K562 treated with DMSO at 1 percent for 48 hours (cell line): ENCODE results near the gene IQCC. TPM values are rescaled to one million over a fixed set of nuclear protein-coding genes. Genes with fewer than 3 reads are reported as not detected.

Experiments used
- total RNA-seq: library from RNA; unstranded; fragments of 300-600 nt; gene quantifications from 2 replicates; pipeline ENCODE4 v1.2.3, GENCODE V29; 2022; ENCODE audit warnings: low replicate concordance; ENCODE audit errors: extremely low read depth

IQCC gene
- not detected in 2 replicates for total RNA-seq

GRCh38 chr1:32205401-32206370 is at the start of gene IQCC:
Gene IQCC, plus strand, starts transcription at chr1:32205671. Its CDS starts 11 bp downstream, at chr1:32205682.

DNA sequence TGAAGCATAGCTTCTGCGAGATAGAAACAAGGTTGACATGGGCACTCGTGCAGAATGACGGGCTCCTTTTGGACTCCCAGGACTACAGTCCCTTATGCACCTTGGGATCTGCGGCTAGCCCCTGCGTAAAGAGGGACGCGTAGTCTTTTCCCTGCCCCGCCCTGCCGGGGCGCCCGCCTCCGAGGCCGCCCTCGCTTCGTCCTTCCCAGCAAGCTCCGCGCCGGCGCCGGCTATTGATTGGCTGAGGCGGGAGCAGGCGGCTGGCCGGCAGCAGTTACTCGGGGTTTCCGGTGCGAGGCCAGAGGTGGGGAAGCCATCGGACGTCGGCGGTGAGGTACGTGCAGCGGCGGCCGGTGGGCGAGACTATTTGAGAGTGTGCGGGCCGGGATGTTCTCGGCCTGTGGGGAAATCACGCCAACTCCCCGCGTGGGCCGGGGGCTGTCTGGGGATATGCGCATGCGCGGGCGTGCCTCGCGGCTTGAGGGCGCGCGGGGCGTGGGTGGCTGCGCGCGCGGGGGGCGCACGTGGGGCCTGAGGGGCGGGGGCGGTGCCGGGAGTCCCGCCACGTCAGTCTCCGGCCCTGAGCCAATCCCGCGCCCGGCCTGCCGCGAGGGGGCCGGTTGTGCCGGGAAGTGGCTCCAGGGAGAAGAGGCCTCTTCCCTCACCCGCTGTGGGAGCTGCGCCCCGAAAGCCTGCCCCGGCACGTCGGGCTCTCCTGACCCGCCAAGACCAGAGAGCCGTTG is 25.9 kb upstream of the IQCC start, which contains the start of gene TXLNA:
Gene TXLNA (plus strand): TSS at position 233 of the 743 bp plus-strand sequence. CDS start 671 bp downstream, outside the sequence.

GRCh38 chr1:32200226-32201010 is 5.1 kb upstream of the IQCC start, which contains the start of gene CCDC28B:
Gene CCDC28B, plus strand, starts transcription at chr1:32200595. Its CDS starts 1,341 bp downstream, at chr1:32201936.

DNA sequence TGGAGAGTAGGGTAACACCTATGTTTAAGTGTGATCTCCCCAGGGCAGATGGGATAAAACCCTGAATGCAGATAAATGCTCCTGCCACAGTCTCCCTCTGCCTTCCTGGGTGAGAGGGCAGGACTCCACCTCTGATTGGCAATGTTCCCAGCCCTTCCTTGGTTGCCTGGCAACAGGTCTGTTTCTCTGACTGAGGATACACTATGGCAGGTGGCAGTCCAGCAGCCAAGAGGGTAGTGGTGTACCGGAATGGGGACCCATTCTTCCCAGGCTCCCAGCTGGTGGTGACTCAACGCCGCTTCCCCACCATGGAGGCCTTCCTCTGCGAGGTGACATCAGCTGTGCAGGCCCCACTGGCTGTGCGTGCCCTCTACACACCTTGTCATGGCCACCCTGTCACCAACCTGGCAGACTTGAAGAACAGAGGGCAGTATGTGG is 3.4 kb downstream of the IQCC start, which contains the start of gene DCDC2B:
Gene DCDC2B (plus strand): TSS at position 199 of the 438 bp plus-strand sequence. CDS start 5 bp downstream, at position 204.

DNA sequence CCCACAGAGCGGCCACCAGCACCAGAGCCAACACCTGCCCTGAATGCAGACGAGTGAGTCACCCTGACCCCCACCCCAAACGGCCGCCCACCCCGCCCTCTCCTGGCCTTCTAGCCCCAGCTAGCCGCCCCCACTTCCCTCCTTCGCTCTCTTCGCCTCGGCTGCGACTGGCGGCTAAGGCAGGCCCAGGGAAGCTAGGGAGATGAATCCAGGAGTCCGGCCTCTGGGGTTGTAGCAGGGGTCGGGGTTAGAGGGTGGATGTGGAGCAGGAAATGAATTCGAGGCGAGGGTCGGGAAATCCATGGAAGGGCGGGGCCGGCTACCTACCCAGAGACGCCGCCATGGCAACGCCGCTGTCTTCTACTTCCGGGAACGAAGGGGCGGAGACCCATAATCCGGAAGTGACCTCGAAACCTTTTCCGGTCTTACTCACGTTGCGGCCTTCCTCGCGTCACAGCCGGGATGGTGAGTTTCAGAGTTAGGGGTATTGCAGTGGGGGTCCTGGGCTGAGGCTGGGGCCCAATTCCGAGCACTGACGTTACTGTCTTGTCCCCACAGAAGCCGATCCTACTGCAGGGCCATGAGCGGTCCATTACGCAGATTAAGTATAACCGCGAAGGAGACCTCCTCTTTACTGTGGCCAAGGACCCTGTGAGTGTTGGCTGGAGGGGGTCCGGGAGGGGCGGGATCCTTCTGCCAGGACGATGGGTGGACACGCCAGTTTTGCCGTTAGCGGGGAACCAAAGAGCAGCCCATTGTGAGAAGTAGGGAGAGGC is 16.7 kb downstream of the IQCC start, which contains the start of the genes EIF3I and TMEM234:
Gene EIF3I (plus strand): TSS at position 428 of the 776 bp plus-strand sequence. CDS start 35 bp downstream, at position 463.
Gene TMEM234 (minus strand): TSS at position 374 of the 776 bp plus-strand sequence. CDS start 31 bp downstream, at position 343.

DNA sequence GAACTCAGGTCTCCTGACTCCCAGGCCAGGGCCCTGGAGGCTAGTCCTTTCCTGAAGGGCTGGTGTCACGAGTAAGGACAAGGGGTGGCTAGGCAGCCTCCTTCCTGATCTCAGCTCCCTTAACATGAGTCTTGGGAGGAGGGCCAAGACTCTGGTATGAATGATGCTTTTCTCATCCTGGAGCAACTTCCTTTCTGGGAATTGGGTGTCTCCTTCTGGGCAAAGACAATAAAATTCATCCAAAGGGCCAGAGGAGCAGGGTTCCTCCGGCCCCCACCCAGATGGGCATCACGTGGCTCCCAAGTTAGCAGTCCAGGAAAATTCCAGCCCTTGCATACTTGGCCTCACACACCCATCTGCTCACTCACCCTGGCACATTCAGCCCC is 41.4 kb downstream of the IQCC start, which contains the start of gene FAM167B:
Gene FAM167B (plus strand): TSS at position 335 of the 386 bp plus-strand sequence. CDS start 200 bp downstream, outside the sequence.

DNA sequence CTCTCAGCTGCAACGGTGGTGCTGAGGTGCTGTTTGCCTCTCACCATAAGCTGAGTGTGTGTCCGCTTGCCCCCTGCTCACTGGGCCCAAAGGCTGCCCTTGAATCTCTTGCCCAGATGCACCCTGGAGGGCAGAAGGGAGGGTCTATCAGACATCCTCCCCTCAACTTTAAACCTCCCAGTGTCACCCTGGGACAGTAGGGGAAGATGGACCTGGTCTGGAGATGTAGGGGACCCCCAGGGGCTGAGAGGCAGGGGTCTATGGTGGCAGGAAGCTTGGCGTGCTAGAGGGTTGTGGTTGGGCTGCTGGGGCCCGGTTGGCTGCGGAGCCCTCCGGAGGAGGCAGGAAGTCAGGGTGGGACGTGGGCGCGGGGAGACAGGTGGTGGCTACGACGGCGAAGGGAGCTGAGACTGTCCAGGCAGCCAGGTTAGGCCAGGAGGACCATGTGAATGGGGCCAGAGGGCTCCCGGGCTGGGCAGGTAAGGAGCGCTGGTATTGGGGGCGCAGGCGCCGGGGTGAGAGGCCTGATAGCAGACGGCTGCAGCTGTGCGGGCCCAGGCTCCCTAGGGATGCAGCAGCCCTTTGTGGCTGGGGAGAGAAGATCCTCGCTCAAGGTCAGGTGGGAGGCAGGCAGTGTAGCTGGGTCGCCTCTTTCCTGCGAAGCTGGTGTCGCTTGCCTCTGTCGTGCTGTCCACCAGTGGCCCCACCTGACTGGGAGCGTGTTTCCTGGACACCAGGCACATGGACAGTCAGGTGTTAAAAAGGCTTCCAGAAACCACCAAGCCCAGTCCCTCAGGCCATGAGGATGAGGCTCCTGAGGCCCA is 45.6 kb downstream of the IQCC start, which contains the start of gene LCK:
Gene LCK (plus strand): TSS at position 373 of the 824 bp plus-strand sequence. CDS start 23,065 bp downstream, outside the sequence.

Other genes starting within 250 kb of the IQCC start
- not detected in 2 replicates for gene KHDRBS1, start 191.8 kb upstream of the IQCC start, total RNA-seq
- not detected in 2 replicates for gene TMEM39B, start 132.7 kb upstream of the IQCC start, total RNA-seq
- gene KPNA6, start 97.6 kb upstream of the IQCC start, total RNA-seq, result not detected in 2 replicates
- gene TXLNA, start 26.0 kb upstream of the IQCC start, total RNA-seq, result not detected in 2 replicates
- gene CCDC28B, start 5.1 kb upstream of the IQCC start, total RNA-seq, result not detected in 2 replicates
- not detected in 2 replicates for gene DCDC2B, start 3.4 kb downstream of the IQCC start, total RNA-seq
- not detected in 2 replicates for gene TMEM234, start 16.7 kb downstream of the IQCC start, total RNA-seq
- not detected in 2 replicates for gene EIF3I, start 16.7 kb downstream of the IQCC start, total RNA-seq
- not detected in 2 replicates for gene FAM167B, start 41.6 kb downstream of the IQCC start, total RNA-seq
- gene LCK, start 45.6 kb downstream of the IQCC start, total RNA-seq, result not detected in 2 replicates
- 992 TPM in 1 of 2 replicates, not detected in the other for gene HDAC1, start 86.4 kb downstream of the IQCC start, total RNA-seq
- not detected in 2 replicates for gene MARCKSL1, start 130.6 kb downstream of the IQCC start, total RNA-seq
- gene FAM229A, start 156.8 kb downstream of the IQCC start, total RNA-seq, result not detected in 2 replicates
- not detected in 2 replicates for gene TSSK3, start 156.9 kb downstream of the IQCC start, total RNA-seq
- gene BSDC1, start 188.8 kb downstream of the IQCC start, total RNA-seq, result not detected in 2 replicates